DMS 273 (cell line): ENCODE data around the gene SDK2.

Source experiments
- DNase-seq: peaks from one replicate; lab custom pipeline; 2025; ENCODE audit not compliant: unreplicated experiment; lab: John Stamatoyannopoulos, UW

The SDK2 gene

GRCh38 chr17:73400915-73401545 is 243.2 kb downstream of the SDK2 start:
- DNase-seq = peak; percentile 41

DNA sequence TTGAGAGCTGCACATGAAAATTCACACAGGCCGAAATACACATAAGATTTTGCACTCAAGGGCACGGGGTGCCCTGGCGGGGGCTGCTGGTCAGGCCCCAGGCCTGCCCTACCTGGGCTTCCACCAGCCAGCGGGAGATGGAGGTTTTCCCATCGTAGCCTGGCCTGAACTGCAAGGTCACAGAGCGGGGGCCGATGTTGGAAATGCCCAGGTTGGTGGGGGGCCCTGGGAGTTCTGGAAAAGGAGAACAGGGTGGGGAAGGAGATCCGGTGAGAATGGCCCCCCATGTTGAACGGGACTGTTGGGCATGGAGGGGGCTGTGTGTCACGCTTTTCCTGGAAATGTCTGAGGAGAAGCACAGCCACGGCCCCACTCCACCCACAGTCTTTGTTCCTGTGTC is 245.2 kb downstream of the SDK2 start:
- no peak for DNase-seq

DNA sequence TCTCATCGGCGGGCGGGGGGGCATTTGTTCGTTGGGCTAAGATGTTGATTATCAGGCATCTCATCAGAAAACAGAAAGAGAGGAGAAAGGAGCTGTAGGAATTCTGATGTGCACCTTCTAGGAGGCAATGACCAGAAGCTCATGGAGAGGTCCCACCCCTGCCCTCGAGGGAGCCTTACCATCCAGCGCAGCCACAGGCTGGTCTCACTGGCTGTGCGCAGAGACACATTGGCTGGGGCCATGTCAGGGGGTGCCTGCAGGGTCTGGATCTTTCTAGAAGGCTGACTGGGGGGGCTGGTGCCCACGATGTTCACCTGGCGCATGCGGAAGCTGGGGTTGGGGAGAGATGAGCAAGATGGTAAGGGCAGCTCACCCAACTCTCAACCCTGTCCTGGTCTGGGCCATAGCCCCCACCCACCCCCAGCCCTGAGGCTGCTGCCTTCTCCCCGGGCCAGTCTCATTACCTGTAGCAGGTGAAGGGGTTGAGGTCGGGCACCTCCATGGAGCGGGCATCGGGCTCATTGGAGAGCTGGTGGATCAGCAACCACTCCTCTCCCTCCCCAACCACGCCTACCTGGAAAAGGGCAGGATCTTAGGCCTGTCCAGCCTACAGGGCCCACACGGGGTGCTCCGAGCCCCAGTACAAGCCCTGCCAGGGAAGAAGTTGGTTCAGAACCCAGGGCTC is 246.2 kb downstream of the SDK2 start:
- no peak for DNase-seq

- DNase-seq = no peak
Measured at GRCh38 chr17:73397278-73397826, 246.9 kb downstream of the SDK2 start.

- DNase-seq = no peak
Measured at GRCh38 chr17:73396431-73397277, 247.6 kb downstream of the SDK2 start.

GRCh38 chr17:73394512-73395450 is 249.5 kb downstream of the SDK2 start:
- DNase-seq = no peak

DNA sequence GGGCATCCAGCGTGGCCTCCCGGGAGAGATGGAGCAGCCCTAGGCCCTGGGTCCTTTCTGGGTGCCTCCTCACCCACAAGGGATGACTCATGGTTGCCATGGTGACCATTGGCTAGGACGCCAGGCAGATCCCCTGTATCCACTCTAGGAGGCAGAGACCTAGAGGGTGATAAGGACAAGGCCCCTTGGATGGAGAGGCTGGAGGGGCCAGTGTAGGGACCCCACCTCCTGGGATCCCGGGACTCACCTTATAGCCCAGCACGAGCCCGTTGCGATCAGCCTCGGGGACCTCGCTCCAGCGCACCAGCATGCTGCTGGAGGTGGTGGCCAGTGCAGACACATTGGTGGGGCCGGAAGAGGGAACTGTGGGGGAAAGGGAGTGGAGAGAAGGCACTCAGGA is 250.3 kb downstream of the SDK2 start:
- DNase-seq = peak; percentile 45

GRCh38 chr17:73393381-73393780 is 250.9 kb downstream of the SDK2 start:
- no peak for DNase-seq

- no peak for DNase-seq
Measured at GRCh38 chr17:73391331-73392265, 252.6 kb downstream of the SDK2 start.

DNA sequence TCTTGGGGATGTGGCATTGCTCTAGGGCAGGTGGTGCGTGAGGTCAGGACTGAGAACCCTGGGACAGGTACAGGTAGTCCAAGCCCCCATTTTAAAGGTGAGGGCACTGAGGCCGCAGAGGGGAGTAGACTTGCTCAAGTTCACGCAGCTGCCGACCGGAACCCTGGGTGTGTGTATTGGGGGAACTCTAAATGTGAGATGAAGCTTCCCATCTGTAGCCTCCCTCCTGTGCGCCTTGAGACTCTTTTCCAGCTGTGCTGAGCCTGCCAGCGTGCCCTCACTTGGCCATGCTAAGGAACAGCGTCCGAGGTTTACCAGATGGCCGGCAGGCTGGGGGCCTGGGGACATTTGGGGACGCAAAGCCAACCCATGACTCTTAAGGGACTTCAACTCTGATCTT is 253.4 kb downstream of the SDK2 start:
- no peak for DNase-seq

DNA sequence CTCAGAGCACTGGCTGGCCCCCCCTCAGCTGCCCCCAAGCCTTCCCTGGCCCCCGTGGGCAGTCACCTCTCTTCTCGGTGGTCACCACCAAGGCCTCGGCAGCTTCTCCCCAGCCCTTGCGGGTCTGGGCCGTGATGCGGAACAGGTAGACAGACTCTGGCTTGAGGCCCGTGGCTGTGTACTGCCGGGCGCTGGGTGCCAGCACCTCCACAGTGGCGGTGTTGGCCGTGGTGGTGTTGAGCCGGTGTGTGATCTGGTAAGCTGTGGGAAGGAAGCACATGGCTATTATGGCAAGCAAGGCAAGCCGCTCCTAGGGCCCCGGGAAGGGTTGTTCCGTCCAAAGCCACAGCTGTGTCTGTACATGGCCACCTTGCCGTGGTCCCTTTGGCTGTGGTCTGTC is 254.0 kb downstream of the SDK2 start:
- no peak for DNase-seq

- DNase-seq = no peak
Measured at GRCh38 chr17:73389411-73389810, 254.8 kb downstream of the SDK2 start.

DNA sequence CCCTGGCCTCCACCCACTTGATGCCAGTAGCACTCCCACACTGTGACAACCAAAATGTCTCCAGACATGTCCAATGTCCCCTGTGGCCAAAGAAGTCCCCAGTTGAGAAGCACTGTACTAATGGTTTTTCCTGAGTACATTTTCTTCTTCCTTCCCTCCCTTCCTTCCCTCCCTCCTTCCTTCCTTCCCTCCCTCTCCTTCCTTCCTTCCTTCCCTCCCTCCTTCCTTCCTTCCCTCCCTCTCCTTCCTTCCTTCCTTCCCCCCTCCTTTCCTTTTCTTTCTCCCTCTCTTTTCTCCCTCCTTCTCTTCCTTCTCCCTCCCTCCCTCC is 255.7 kb downstream of the SDK2 start:
- no peak for DNase-seq

GRCh38 chr17:73387746-73388577 is 256.3 kb downstream of the SDK2 start:
- peak; percentile 16 for DNase-seq

DNA sequence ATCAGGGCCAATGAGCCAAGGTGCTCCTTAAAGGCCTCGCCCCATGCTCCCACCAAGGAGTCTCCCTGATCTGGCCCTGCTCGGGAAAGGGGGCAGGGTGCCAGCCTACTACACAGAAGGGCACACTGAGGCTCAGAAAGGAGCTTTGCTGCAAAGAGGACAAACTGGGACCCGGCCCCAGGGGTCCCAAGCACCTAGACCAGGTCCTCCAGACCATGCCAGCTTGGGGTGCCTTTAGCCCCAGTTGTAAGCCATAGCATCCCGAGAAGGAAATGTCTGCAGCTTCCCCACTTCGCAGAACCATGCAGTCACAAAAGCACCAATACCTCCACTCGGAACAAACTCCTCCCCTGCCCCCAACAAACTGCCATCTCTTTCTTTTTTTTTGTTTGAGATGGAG is 257.7 kb downstream of the SDK2 start:
- no peak for DNase-seq

- DNase-seq = no peak
Measured at GRCh38 chr17:73384926-73385325, 259.3 kb downstream of the SDK2 start.

DNA sequence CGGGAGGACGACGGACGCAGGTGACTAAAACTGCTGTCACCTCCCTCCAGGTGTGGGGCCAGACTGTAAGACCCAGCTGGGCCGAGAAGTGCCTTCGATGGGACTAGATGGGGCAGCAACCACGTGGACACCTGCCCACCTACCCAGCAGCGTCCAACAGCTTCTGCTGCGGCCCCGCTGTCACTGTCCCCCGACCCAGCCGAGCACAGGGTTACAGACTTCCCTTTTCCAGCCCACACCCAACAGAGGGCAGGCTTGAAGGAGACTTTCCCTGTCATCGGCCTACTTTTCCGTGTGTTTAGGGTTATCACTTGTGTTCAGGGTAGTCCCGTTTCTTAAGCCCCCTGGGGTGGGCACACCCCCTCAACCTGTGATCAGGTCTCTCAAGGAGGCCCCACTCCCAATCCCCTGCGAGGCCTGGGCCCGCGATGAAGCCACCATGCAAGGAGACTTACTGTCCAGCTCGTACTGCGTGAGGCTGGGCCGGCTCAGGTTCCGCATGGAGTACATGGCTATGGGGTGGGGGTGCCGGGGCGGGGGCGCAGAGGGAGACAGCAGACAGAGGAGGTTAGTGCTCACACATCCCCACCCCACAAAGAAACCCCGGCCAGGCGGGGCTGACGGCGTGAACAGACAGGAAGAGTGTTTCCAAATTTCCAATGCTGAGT is 263.7 kb downstream of the SDK2 start:
- DNase-seq = no peak

- no peak for DNase-seq
Measured at GRCh38 chr17:73379826-73380225, 264.4 kb downstream of the SDK2 start.
